AG04450 (cell line): ENCODE measurements around the gene PCDHA4. TPM values are rescaled to one million over a fixed set of nuclear protein-coding genes. Genes with fewer than 3 reads are reported as not detected.
"Not testable (repeated sequence)": the region's sequence is repeated elsewhere in the genome, so short reads cannot be mapped to it uniquely, and the experiment has no call there.

Experiments
- CTCF ChIA-PET: fragments of 300-600, 350-600 bp; formaldehyde crosslinking; extraction: SDS; loops from one replicate; lab custom pipeline; 2022; ENCODE audit warnings: antibody characterized with exemption, inconsistent platforms; lab: Charles Lee
- POLR2A ChIA-PET: fragments of 350-600 bp; formaldehyde crosslinking; extraction: SDS; loops from one replicate; lab custom pipeline; 2021; ENCODE audit warnings: antibody characterized with exemption, inconsistent platforms; lab: Yijun Ruan, JAX
- DNase-seq: peaks from one replicate; pipeline ENCODE4 v3.0.0-alpha.2; 2011; ENCODE audit warnings: low read depth, low spot score
- H3K27ac ChIP-seq: one replicate; pipeline ENCODE4 v1.5.1; 2012; ENCODE audit warnings: low read depth, low read length, control low read depth
- H3K27me3 ChIP-seq: one replicate; pipeline ENCODE4 v1.6.0; 2012; ENCODE audit warnings: low read length; ENCODE audit not compliant: control insufficient read depth, insufficient read depth
- H3K4me3 ChIP-seq: 2 replicates; pipeline ENCODE4 v1.5.1; 2011; ENCODE audit warnings: mild to moderate bottlenecking, low read depth, low read length, control low read depth
- H3K9me3 ChIP-seq: 2 replicates; pipeline ENCODE4 v1.5.1; 2012; ENCODE audit warnings: low read length; ENCODE audit not compliant: control insufficient read depth, insufficient read depth
- polyA plus RNA-seq: library from polyadenylated mRNA; depleted of rRNA; stranded (reverse); fragments of >200 nt; gene quantifications from 2 replicates; pipeline ENCODE4 v1.2.3, GENCODE V29; 2011
- TF ChIP-seq, protein P1 (sequence below): IDR thresholded peaks from 2 replicates; pipeline ENCODE4 v1.5.1; 2011; ENCODE audit warnings: low read depth, low read length, control low read depth, inconsistent platforms

The PCDHA4 gene
- polyA plus RNA-seq, 1 experiment, result not detected

DNA sequence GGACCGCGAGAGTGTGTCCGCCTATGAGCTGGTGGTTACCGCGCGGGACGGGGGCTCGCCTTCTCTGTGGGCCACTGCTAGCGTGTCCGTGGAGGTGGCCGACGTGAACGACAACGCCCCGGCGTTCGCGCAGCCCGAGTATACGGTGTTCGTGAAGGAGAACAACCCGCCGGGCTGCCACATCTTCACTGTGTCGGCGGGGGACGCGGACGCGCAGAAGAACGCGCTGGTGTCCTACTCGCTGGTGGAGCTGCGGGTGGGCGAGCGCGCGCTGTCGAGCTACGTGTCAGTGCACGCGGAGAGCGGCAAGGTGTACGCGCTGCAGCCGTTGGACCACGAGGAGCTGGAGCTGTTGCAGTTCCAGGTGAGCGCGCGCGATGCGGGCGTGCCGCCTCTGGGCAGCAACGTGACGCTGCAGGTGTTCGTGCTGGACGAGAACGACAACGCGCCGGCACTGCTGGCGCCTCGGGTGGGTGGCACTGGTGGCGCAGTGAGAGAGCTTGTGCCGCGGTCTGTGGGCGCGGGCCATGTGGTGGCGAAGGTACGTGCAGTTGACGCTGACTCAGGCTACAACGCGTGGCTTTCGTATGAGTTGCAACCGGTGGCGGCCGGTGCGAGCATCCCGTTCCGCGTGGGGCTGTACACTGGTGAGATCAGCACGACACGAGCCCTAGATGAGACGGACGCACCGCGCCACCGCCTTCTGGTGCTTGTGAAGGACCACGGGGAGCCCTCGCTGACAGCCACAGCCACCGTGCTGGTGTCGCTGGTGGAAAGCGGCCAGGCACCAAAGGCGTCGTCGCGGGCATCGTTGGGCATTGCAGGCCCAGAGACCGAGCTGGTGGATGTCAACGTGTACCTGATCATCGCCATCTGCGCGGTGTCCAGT, 29.0 kb downstream of the PCDHA4 start:
- Histone ChIP-seq H3K27ac (no peak overlapping the region), H3K27me3 (no peaks in the 10 kb centered on the region), H3K4me3 (no peak overlapping the region), H3K9me3 (peaks cover 29% of the 10 kb centered on the region)
- no peak for DNase-seq
- TF ChIP-seq, protein P1, sequence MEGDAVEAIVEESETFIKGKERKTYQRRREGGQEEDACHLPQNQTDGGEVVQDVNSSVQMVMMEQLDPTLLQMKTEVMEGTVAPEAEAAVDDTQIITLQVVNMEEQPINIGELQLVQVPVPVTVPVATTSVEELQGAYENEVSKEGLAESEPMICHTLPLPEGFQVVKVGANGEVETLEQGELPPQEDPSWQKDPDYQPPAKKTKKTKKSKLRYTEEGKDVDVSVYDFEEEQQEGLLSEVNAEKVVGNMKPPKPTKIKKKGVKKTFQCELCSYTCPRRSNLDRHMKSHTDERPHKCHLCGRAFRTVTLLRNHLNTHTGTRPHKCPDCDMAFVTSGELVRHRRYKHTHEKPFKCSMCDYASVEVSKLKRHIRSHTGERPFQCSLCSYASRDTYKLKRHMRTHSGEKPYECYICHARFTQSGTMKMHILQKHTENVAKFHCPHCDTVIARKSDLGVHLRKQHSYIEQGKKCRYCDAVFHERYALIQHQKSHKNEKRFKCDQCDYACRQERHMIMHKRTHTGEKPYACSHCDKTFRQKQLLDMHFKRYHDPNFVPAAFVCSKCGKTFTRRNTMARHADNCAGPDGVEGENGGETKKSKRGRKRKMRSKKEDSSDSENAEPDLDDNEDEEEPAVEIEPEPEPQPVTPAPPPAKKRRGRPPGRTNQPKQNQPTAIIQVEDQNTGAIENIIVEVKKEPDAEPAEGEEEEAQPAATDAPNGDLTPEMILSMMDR, result no peak
- ChIA-PET POLR2A (no interaction called here), CTCF (no interaction called here)

- CTCF ChIA-PET, result no interaction called here
- TF ChIP-seq, protein P1, result no peak
- no peak for DNase-seq
- no peaks in the 10 kb centered on the region for H3K27me3 ChIP-seq
- H3K4me3 ChIP-seq, result no peak within 1 kb of the TSS
- POLR2A ChIA-PET, result no interaction called here
- peaks cover 36% of the 10 kb centered on the region for H3K9me3 ChIP-seq
- H3K27ac ChIP-seq, result no peak within 1 kb of the TSS
Measured at GRCh38 chr5:140840978-140841962, 34.4 kb downstream of the PCDHA4 start, which contains the start of gene PCDHA8. TSS of gene PCDHA8 (plus strand) at chr5:140841187. CDS start at chr5:140841322, 135 bp downstream.

DNA sequence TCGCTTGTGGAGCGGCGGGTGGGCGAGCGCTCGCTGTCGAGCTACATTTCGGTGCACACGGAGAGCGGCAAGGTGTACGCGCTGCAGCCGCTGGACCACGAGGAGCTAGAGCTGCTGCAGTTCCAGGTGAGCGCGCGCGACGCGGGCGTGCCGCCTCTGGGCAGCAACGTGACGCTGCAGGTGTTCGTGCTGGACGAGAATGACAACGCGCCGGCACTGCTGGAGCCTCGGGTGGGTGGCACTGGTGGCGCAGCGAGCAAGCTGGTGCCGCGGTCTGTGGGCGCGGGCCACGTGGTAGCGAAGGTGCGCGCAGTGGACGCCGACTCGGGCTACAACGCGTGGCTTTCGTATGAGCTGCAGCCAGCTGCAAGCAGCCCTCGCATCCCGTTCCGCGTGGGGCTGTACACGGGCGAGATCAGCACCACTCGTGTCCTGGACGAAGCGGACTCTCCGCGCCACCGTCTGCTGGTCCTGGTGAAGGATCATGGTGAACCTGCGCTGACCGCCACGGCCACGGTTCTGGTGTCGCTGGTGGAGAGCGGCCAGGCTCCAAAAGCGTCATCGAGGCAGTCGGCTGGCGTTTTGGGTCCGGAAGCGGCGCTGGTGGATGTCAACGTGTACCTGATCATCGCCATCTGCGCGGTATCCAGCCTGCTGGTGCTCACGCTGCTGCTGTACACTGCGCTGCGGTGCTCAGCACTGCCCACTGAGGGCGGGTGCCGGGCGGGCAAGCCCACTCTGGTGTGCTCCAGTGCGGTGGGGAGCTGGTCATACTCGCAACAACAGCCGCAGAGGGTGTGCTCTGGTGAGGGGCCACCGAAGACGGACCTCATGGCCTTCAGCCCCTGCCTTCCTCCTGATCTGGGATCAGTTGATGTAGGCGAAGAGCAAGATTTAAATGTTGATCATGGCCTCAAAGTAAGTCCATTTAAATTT, 36.2 kb downstream of the PCDHA4 start:
- CTCF ChIA-PET, result no interaction called here
- Histone ChIP-seq H3K9me3 (peaks cover 28% of the 10 kb centered on the region), H3K4me3 (no peak overlapping the region), H3K27me3 (no peaks in the 10 kb centered on the region), H3K27ac (no peak overlapping the region)
- TF ChIP-seq, protein P1, result no peak
- POLR2A ChIA-PET, result no interaction called here
- DNase-seq, result no peak

- H3K27me3 ChIP-seq, DNase-seq, H3K4me3 ChIP-seq, POLR2A ChIA-PET, H3K27ac ChIP-seq, CTCF ChIA-PET: not testable (repeated sequence)
- peaks cover 25% of the 10 kb centered on the region for H3K9me3 ChIP-seq
Measured at GRCh38 chr5:140848139-140849102, 41.6 kb downstream of the PCDHA4 start, which contains the start of gene PCDHA9. TSS of gene PCDHA9 (plus strand) at chr5:140848382. CDS start at chr5:140848496, 114 bp downstream.

- H3K4me3 ChIP-seq, DNase-seq, CTCF ChIA-PET, POLR2A ChIA-PET, H3K27me3 ChIP-seq, H3K27ac ChIP-seq: not testable (repeated sequence)
- H3K9me3 ChIP-seq, result peaks cover 26% of the 10 kb centered on the region
Measured at GRCh38 chr5:140849831-140850634, 43.2 kb downstream of the PCDHA4 start.
